SK-N-MC (cell line): ENCODE measurements around the gene H2BW1.
"Not testable (repeated sequence)": the region's sequence is repeated elsewhere in the genome, so short reads cannot be mapped to it uniquely, and the experiment has no call there.

Experiments
- DNase-seq: peaks from one replicate; pipeline ENCODE4 v3.0.0-alpha.2; 2011; ENCODE audit warnings: low read depth, low spot score
- H3K27ac ChIP-seq: fragments of 200-600 bp; sonication (generic); 2 replicates; pipeline ENCODE4 v1.5.1; 2016; ENCODE audit warnings: mixed run types
- H3K36me3 ChIP-seq: fragments of 200-600 bp; sonication (generic); 2 replicates; pipeline ENCODE4 v1.6.1; 2017; ENCODE audit warnings: antibody characterized with exemption, low read length, mixed read lengths; ENCODE audit not compliant: insufficient read depth
- H3K4me3 ChIP-seq: fragments of 200-600 bp; sonication (generic); 2 replicates; pipeline ENCODE4 v1.5.1; 2016
- H3K9ac ChIP-seq: fragments of 200-600 bp; sonication (generic); 2 replicates; pipeline ENCODE4 v1.8.0; 2017; ENCODE audit warnings: mixed run types, mixed read lengths; ENCODE audit not compliant: insufficient read length
- H3K9me3 ChIP-seq: fragments of 200-600 bp; sonication (generic); 2 replicates; pipeline ENCODE4 v1.6.1; 2017; ENCODE audit warnings: low read depth, mild to moderate bottlenecking, antibody characterized with exemption, low read length, moderate library complexity, mixed read lengths
- EZH2 ChIP-seq: fragments of 200-600 bp; sonication (generic); IDR thresholded peaks from one replicate; pipeline ENCODE4 v1.6.1; 2017; ENCODE audit warnings: antibody characterized with exemption
- FOXP2 ChIP-seq: optimal IDR thresholded peaks from 2 replicates; pipeline ENCODE3; 2011; ENCODE audit warnings: mild to moderate bottlenecking, moderate library complexity; ENCODE audit not compliant: insufficient read depth; ENCODE audit errors: extremely low read length, control extremely low read depth
- POLR2AphosphoS5 ChIP-seq: IDR thresholded peaks from 2 replicates; pipeline ENCODE4 v1.6.1; 2012; ENCODE audit warnings: mild to moderate bottlenecking, low read depth, low read length, borderline replicate concordance

Gene H2BW1, protein sequence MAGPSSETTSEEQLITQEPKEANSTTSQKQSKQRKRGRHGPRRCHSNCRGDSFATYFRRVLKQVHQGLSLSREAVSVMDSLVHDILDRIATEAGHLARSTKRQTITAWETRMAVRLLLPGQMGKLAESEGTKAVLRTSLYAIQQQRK

DNA sequence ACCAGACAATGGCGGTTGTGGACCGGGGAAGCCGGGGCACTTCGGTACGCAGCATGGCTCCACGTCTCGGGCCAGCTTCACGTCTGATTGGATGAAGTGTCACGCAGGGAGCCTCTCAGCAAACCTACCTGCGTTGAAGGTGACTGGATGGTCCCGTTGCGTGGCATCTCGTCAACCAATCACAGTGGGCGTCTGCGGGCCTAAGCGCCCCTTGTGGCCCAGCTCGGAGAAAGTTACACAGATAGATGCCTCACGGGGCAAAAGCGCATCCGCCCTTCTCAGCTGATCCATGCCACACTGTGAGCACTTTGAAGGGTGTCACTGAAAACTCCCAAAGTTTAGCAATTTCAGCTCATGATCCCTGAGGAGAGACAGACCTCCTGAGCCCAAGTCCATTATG, at the start of gene H2BW1:
Gene H2BW1 (minus strand): TSS at position 103 of the 400 bp plus-strand sequence. CDS start 132 bp downstream, outside the sequence.
- H3K36me3 ChIP-seq: no peaks in the 10 kb centered on the region
- H3K9me3 ChIP-seq: no peaks in the 10 kb centered on the region
- no peak for DNase-seq
- H3K4me3 ChIP-seq: no peak within 1 kb of the TSS
- TF ChIP-seq FOXP2: no peak
- TF ChIP-seq EZH2: no peak
- TF ChIP-seq POLR2AphosphoS5: no peak
- H3K27ac ChIP-seq: no peak within 1 kb of the TSS
- no peak within 1 kb of the TSS for H3K9ac ChIP-seq

DNA sequence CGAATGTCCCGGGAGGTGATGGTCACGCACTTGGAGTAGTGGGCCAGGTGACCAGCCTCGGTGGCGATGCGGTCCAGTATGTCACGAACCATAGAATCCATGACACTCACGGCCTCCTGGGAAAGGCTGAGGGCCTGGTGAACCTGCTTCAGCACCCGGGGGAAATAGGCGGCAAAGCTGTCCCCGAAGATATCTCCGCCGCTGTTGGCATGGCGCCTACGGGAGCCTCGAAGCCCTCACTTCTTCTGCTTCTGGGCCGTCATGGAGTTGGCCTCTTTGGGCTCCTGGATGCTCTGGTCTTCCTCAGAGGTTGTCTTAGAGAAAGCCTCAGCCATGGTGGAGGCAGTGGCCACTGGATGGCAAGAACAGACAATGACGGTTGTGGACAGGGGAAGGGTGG, 49.1 kb upstream of the H2BW1 start:
- DNase-seq, H3K27ac ChIP-seq, H3K9me3 ChIP-seq, H3K9ac ChIP-seq, H3K4me3 ChIP-seq, H3K36me3 ChIP-seq: not testable (repeated sequence)

DNA sequence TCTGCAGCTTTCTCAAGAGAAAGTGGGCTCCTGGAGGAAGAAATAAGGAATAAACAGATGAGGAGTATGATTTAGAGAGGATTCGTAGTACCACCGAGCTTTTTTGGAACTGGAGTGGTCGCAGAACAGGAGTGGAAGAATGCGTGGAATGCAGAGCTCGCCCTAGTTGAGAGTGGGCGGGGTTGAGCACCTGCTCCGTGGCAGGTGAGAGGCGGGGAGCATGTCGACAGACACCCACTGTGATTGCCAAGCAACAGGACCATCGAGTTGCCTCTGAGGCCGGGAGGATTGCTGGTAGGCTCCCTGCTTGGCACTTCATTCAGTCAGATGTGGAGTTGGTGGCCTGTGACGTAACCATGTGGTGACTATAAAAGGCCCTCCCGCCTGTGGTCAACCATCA, 41.4 kb upstream of the H2BW1 start:
- not testable (repeated sequence) for H3K36me3 ChIP-seq, H3K9ac ChIP-seq, DNase-seq, H3K9me3 ChIP-seq, H3K4me3 ChIP-seq, H3K27ac ChIP-seq

DNA sequence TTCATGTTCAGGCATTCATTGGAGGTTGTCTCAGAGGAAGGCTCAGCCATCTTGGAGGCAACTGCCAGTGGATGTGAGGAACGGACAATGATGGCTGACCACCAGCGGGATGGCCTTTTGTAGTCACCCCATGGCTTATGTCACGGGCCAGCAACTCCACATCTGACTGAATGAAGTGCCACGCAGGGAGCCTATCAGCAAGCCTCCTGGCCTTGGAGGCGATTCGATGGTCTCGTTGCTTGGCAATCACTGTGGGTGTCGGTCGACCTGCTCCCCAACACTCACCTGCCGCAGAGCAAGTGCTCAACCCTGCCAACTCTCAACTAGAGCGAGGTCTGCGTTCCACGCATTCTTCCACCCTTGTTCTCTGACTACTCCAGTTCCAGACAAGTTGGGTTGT, 33.7 kb upstream of the H2BW1 start:
- TF ChIP-seq EZH2 (no peak), FOXP2 (no peak), POLR2AphosphoS5 (no peak)
- H3K36me3 ChIP-seq: no peaks in the 10 kb centered on the region
- H3K4me3 ChIP-seq: no peak overlapping the region
- H3K9me3 ChIP-seq: no peaks in the 10 kb centered on the region
- H3K27ac ChIP-seq: no peak overlapping the region
- no peak for DNase-seq
- H3K9ac ChIP-seq: no peak overlapping the region

DNA sequence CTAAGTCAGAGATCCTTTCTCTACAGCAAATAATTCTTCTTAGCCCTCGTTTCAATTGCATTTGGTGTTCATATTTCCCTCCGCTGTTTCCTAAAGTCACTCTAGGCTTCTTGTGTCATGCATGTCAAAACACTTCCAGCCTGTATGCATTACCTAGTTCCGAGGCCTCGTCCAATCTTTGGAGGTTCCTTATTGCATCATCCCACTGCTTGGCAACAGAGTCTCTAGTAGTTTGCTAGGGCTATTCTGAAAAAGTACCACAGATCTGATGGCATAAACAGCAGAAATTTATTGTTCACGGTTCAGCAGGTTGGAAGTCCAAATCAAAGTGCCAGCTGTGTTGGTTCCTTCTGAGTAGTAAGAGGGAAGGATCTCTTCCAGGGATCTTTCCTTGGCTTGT, 32.1 kb upstream of the H2BW1 start:
- no peak overlapping the region for H3K4me3 ChIP-seq
- no peak for DNase-seq
- H3K27ac ChIP-seq: no peak overlapping the region
- H3K9me3 ChIP-seq: no peaks in the 10 kb centered on the region
- TF ChIP-seq POLR2AphosphoS5: no peak
- no peak for TF ChIP-seq EZH2
- no peak for TF ChIP-seq FOXP2
- H3K9ac ChIP-seq: no peak overlapping the region
- H3K36me3 ChIP-seq: no peaks in the 10 kb centered on the region

DNA sequence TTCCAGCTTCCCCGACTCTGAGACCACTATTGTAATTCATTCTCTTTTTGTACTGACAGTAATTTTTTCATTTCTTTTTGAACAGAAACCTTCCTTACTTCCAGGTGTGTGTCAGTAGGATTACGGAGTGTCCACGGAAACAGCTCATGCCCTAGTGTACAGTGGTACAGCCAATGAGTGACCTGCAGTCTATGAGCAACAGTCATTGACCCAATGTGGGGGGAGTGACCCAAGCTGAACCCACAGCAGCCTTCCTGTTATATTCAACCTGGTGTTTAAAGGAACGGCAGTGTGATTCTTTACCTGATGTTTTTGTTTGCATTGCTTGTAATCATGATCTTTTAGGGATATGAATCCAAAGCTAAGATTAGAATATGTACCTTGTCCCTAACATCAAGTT, 27.5 kb upstream of the H2BW1 start:
- Histone ChIP-seq H3K4me3 (no peak overlapping the region), H3K9me3 (no peaks in the 10 kb centered on the region), H3K9ac (no peak overlapping the region), H3K36me3 (no peaks in the 10 kb centered on the region), H3K27ac (no peak overlapping the region)
- DNase-seq: no peak
- no peak for TF ChIP-seq POLR2AphosphoS5
- TF ChIP-seq FOXP2: no peak
- no peak for TF ChIP-seq EZH2

DNA sequence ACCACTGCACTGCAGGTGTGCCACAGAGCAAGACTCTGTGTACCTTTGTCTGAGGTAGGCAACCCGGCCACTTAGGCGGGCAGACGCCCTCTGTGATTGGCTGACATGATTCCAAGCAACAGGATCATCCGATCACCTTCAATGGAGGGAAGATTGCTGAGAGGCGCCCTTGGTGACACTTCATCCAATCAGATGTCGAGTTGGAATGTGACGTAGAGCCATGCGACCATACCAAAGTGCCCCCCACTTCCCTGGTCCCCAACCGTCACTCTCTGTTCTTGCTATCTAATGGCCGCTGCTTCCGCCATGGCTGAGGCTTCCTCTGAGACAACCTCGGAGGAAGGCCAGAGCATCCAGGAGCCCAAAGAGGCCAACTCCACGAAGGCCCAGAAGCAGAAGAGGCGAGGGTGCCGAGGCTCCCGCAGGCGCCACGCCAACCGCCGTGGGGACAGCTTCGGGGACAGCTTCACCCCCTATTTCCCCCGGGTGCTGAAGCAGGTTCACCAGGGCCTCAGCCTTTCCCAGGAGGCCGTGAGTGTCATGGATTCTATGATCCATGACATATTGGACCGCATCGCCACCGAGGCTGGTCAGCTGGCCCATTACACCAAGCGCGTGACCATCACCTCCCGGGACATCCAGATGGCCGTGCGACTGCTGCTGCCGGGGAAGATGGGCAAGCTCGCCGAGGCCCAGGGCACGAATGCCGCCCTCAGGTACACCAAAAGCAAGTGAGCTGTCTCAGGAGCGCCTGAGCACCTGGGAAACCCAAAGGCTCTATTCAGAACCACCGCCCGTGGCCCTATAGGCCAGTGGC, 26.4 kb upstream of the H2BW1 start, which contains the start of gene H2BW2:
Gene H2BW2 (plus strand): TSS at position 268 of the 817 bp plus-strand sequence. CDS start 39 bp downstream, at position 307.
- no peak within 1 kb of the TSS for H3K4me3 ChIP-seq
- TF ChIP-seq EZH2: no peak
- TF ChIP-seq POLR2AphosphoS5: no peak
- no peak for TF ChIP-seq FOXP2
- no peaks in the 10 kb centered on the region for H3K9me3 ChIP-seq
- no peak within 1 kb of the TSS for H3K9ac ChIP-seq
- H3K36me3 ChIP-seq: no peaks in the 10 kb centered on the region
- H3K27ac ChIP-seq: no peak within 1 kb of the TSS
- no peak for DNase-seq

DNA sequence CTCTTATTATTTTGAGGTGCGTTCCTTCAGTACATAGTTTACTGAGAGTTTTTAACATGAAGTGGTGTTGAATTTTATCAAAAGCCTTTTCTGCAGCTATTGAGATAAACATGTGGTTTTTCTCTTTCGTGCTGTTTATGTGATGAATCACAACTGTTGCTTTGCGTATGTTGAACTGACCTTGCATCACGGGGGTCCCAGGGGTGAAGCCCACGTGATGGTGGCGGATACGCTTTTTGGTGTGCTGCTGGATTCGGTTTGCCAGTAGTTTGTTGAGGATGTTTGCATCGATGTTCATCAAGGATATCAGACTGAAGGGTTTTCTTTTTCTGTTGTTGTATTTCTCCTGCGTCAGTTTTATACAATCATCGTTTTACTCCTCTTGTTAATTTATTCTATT, 4.6 kb upstream of the H2BW1 start:
- Histone ChIP-seq H3K36me3 (no peaks in the 10 kb centered on the region), H3K9me3 (no peaks in the 10 kb centered on the region), H3K27ac (no peak overlapping the region), H3K4me3 (no peak overlapping the region), H3K9ac (no peak overlapping the region)
- TF ChIP-seq POLR2AphosphoS5 (no peak), FOXP2 (no peak), EZH2 (no peak)
- no peak for DNase-seq

DNA sequence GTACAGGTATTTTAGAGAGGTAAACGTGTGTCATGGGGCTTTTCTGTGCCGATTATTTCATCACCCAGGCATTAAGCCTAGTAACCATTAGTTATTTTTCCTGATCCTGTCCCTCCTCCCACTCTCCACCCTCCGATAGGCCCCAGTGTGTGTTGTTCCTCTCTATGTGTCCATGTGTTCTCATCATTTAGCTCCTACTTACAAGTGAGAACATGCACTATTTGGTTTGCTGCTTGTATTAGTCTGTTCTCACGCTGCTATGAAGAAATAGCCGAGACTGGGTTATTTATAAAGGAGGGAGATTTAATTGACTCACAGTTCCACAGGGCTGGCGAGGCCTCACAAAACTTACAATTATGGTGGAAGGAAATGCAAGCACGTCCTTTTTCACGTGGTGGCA, 2.1 kb upstream of the H2BW1 start:
- not testable (repeated sequence) for H3K27ac ChIP-seq, H3K4me3 ChIP-seq, H3K9ac ChIP-seq, H3K9me3 ChIP-seq, DNase-seq, H3K36me3 ChIP-seq
